Nasal cavity respiratory epithelium epithelial cell of viscerocranial mucosa (primary cell): ENCODE data around the gene ISCA2. TPM values are rescaled to one million over a fixed set of nuclear protein-coding genes. Genes with fewer than 3 reads are reported as not detected.

Experiments used
- total RNA-seq: library from RNA; depleted of rRNA; stranded (reverse); fragments of >200 nt; gene quantifications from 2 replicates; pipeline ENCODE4 v1.2.3, GENCODE V29; 2014

ISCA2 gene, protein sequence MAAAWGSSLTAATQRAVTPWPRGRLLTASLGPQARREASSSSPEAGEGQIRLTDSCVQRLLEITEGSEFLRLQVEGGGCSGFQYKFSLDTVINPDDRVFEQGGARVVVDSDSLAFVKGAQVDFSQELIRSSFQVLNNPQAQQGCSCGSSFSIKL
- 14.8 and 23.9 TPM in 2 replicates for total RNA-seq

DNA sequence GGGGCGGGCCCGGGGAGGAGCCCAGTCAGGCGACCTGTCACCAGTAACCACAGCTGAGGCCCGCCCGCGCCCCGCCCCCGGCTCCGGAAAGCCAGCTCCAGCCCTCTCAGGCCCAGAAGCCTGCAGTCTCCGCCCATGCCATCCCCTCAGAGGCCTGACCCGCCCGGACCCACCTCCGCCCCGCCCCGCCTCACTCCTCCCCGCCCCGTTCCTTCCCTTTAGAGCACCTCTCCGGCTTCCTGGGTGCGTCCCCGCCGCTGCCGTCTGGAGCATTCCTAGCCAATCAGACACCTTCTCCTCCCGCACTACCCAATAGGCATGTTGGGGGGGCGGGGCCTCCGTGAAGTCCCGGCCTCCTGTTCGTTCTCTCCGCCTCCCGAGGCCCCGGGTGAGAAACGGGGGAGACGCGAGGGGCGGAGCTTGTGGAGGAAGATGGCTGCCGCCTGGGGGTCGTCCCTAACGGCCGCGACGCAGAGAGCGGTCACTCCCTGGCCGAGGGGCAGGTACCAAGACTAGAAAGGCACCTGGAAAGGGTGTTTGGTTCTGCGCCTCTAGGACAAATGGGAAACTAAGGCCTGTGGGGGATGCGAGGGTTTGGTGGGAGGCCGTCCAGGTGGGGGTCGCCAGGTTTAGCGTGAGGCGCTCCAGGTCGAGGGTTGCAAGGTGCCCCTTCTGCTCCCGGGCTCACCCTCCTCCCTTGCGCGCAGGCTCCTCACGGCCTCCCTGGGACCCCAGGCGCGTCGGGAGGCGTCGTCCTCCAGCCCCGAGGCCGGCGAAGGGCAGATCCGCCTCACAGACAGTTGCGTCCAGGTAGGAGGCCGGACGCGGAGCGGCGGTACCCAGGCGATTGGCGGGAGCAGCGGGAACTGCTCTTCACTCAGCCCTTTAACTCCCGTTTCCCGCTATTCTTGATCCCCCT, at the start of gene ISCA2:
Gene ISCA2 (plus strand): TSS at position 423 of the 919 bp plus-strand sequence. CDS start 10 bp downstream, at position 433.

DNA sequence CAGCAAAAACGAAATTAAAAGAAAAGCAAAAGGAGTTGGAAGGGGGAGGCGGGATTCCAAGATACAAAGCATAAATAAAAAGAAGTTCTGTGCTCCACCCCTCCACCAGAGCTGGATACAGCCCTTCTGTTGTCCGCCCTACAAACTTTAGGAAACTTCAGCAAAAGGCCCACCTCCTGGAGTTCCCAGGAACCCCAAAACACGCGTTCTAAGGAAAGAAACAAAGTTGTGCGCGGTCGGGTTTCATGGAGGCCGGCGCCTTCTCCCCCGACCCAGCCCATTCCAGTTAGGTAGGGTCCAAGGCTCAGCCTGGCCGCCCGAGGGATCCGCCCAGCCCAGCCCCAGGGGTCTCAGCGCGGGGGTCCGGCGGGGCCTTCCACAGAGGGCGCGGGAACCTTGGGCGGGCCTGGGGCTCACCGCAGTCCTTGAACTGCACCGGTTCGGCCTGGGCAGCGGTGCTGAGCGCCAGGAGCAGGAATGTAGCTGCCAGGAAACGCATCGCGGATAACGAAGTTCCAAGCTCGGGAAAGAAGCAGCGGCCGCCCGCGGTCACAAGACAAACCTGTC, 706 bp upstream of the ISCA2 start, which contains the start of gene NPC2:
Gene NPC2 (minus strand): TSS at position 530 of the 567 bp plus-strand sequence. CDS start 31 bp downstream, at position 499.

Other genes starting within 250 kb of the ISCA2 start
- gene ABCD4, start 190.8 kb upstream of the ISCA2 start, total RNA-seq, result 11.6 and 26.1 TPM in 2 replicates
- gene VRTN, start 145.3 kb upstream of the ISCA2 start, total RNA-seq, result not detected in 2 replicates
- under 0.01 and 0.14 TPM in 2 replicates for gene SYNDIG1L, start 67.6 kb upstream of the ISCA2 start, total RNA-seq
- 172 and 292 TPM in 2 replicates for gene NPC2, start 460 bp upstream of the ISCA2 start, total RNA-seq
- gene LTBP2, start 118.5 kb downstream of the ISCA2 start, total RNA-seq, result 11.6 and 58.5 TPM in 2 replicates
- 25.6 and 36.7 TPM in 2 replicates for gene AREL1, start 219.3 kb downstream of the ISCA2 start, total RNA-seq
- gene FCF1, start 219.4 kb downstream of the ISCA2 start, total RNA-seq, result 26.0 and 60.2 TPM in 2 replicates